Activated CD8-positive, alpha-beta memory T cell treated with anti-CD3 and anti-CD28 coated beads, Interleukin-2, amount 50 U/mL, for 48 hours (primary cell): ENCODE results near the gene LCK.
A peak's percentile ranks its signal among the peaks of the same experiment; 100 is the strongest.

Experiments
- DNase-seq: peaks from one replicate; pipeline ENCODE4 v3.0.0-alpha.2; 2020

The LCK gene

GRCh38 chr1:32250893-32251716 is at the start of gene LCK:
LCK (plus strand) TSS chr1:32251265; CDS start chr1:32274330, 23,065 bp downstream.
- peak; percentile 88 for DNase-seq

- no peak for DNase-seq
Observed at GRCh38 chr1:32204943-32205361, 46.1 kb upstream of the LCK start.

- peak; percentile 94 for DNase-seq
Observed at GRCh38 chr1:32205401-32206370, 45.4 kb upstream of the LCK start, which contains the start of gene IQCC. IQCC (plus strand) TSS chr1:32205671; CDS start chr1:32205682, 11 bp downstream.

- DNase-seq = no peak
Observed at GRCh38 chr1:32208469-32208868, 42.6 kb upstream of the LCK start.

GRCh38 chr1:32208891-32209328 is 42.2 kb upstream of the LCK start, which contains the start of gene DCDC2B:
DCDC2B (plus strand) TSS chr1:32209089; CDS start chr1:32209094, 5 bp downstream.
- no peak for DNase-seq

GRCh38 chr1:32215629-32216480 is 35.2 kb upstream of the LCK start:
- peak; percentile 67 for DNase-seq

GRCh38 chr1:32216566-32216965 is 34.5 kb upstream of the LCK start:
- no peak for DNase-seq

- DNase-seq = no peak
Observed at GRCh38 chr1:32219022-32219421, 32.0 kb upstream of the LCK start.

GRCh38 chr1:32220746-32221580 is 30.1 kb upstream of the LCK start:
- DNase-seq = no peak

- no peak for DNase-seq
Observed at GRCh38 chr1:32221581-32221979, 29.5 kb upstream of the LCK start.

GRCh38 chr1:32221980-32222755 is 28.9 kb upstream of the LCK start, which contains the start of the genes EIF3I and TMEM234:
EIF3I (plus strand) TSS chr1:32222407; CDS start chr1:32222442, 35 bp downstream.
TMEM234 (minus strand) TSS chr1:32222353; CDS start chr1:32222322, 31 bp downstream.
- peak; percentile 91 for DNase-seq

- no peak for DNase-seq
Observed at GRCh38 chr1:32223683-32224082, 27.4 kb upstream of the LCK start.

- no peak for DNase-seq
Observed at GRCh38 chr1:32224285-32224684, 26.8 kb upstream of the LCK start.

- no peak for DNase-seq
Observed at GRCh38 chr1:32228771-32229170, 22.3 kb upstream of the LCK start.

GRCh38 chr1:32231843-32232432 is 19.1 kb upstream of the LCK start:
- no peak for DNase-seq

GRCh38 chr1:32232558-32233304 is 18.3 kb upstream of the LCK start:
- no peak for DNase-seq

- DNase-seq = no peak
Observed at GRCh38 chr1:32234792-32235191, 16.3 kb upstream of the LCK start.

GRCh38 chr1:32239337-32239736 is 11.7 kb upstream of the LCK start:
- DNase-seq = no peak

- DNase-seq = no peak
Observed at GRCh38 chr1:32239790-32240139, 11.3 kb upstream of the LCK start.
